GM10266 (cell line): ENCODE data around the gene RXRB.

Experiments
- DNase-seq: peaks from one replicate; pipeline ENCODE4 v3.0.0; 2012; ENCODE audit errors: extremely low spot score
- TF ChIP-seq, protein P1 (sequence below): IDR thresholded peaks from 2 replicates; pipeline ENCODE4 v1.5.1; 2012; ENCODE audit warnings: mild to moderate bottlenecking, low read depth; ENCODE audit not compliant: control insufficient read depth, insufficient read depth; ENCODE audit errors: missing control alignments

The RXRB gene

GRCh38 chr6:33216117-33216649 is 15.7 kb upstream of the RXRB start:
- no peak for DNase-seq
- TF ChIP-seq, protein P1, sequence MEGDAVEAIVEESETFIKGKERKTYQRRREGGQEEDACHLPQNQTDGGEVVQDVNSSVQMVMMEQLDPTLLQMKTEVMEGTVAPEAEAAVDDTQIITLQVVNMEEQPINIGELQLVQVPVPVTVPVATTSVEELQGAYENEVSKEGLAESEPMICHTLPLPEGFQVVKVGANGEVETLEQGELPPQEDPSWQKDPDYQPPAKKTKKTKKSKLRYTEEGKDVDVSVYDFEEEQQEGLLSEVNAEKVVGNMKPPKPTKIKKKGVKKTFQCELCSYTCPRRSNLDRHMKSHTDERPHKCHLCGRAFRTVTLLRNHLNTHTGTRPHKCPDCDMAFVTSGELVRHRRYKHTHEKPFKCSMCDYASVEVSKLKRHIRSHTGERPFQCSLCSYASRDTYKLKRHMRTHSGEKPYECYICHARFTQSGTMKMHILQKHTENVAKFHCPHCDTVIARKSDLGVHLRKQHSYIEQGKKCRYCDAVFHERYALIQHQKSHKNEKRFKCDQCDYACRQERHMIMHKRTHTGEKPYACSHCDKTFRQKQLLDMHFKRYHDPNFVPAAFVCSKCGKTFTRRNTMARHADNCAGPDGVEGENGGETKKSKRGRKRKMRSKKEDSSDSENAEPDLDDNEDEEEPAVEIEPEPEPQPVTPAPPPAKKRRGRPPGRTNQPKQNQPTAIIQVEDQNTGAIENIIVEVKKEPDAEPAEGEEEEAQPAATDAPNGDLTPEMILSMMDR: no peak

DNA sequence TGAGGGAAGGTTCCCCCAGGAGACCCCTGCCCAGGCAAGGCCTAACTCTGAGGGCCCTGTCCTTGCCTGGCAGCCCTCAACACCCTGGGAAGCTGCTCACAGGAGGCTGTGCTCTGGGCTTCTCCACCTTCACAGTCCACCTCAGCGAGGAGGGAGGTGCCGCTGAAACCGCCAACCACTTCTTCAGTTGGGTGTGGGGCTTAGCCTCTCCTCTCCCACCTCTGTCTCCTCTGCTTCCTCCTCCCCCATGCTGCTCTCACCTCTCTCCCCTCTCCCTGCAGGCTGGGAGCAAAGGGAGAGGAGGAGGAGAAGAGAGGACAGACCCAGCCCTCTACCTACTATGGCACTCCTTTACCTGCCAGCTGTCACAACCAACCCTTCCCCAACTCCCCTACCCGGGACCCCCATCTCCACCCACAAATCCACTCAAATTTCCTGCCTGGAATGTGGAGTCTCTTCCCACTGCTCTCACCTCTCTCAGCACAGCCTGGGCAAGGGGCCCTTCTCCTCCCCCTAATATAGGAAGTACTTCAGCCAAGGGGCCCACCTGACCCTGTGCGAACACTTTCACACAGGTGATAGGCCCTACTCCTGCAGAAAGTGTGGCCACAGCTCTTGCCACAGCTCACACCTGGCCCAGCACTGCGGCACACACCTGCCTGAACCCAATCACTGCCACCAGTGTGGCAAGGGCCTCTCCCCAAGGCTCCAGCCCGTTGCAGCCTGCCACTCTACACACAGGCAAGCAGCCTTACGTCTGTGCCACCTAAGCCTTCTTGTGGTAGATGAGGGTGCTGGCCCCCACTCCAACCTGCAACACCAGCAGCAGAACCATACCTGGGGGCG is 15.0 kb upstream of the RXRB start:
- DNase-seq: no peak
- TF ChIP-seq, protein P1: no peak

DNA sequence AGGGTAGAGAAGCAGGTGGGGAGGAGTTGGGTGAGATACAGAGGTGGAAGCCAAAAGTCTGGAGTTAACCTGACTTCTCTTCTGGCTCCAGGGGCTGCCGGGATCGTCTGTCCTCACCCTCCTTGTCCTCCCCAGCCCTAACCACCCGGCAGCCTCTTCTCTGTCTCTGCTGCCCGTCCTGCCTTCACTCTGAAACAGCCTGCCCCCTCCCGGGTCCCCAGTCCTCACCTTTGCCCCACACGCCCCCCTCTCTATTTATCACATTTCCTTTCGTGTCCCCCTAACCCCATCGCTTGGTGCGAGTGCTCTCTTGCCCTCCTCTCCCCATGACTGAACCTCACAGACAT is 13.5 kb upstream of the RXRB start:
- DNase-seq: peak; percentile 19
- TF ChIP-seq, protein P1: no peak

GRCh38 chr6:33213166-33213988 is 12.9 kb upstream of the RXRB start:
- peak; percentile 44 for DNase-seq

GRCh38 chr6:33212857-33213165 is 12.3 kb upstream of the RXRB start:
- no peak for DNase-seq
- TF ChIP-seq, protein P1: no peak

More at GRCh38 chr6:33213166-33213988, 12.9 kb upstream of the RXRB start:
- TF ChIP-seq, protein P1: no peak

GRCh38 chr6:33211666-33212422 is 11.4 kb upstream of the RXRB start:
- DNase-seq: no peak
- TF ChIP-seq, protein P1: no peak
